Measurements from ENCODE around the gene CARF.

The CARF gene

GRCh38 chr2:203019142-203019541 lies 107.1 kb downstream of the CARF start:
- DNase-seq (ENCODE audit: low spot score) = no peak

- DNase-seq (ENCODE audit: low spot score) = no peak
Measured at GRCh38 chr2:203021991-203022390, 109.9 kb downstream of the CARF start.

GRCh38 chr2:203022751-203023150 lies 110.7 kb downstream of the CARF start:
- no peak for DNase-seq (ENCODE audit: low spot score)

GRCh38 chr2:203025592-203025991 lies 113.5 kb downstream of the CARF start:
- no peak for DNase-seq (ENCODE audit: low spot score)

GRCh38 chr2:203030545-203030944 lies 118.5 kb downstream of the CARF start:
- no peak for DNase-seq (ENCODE audit: low spot score)

- no peak for DNase-seq (ENCODE audit: low spot score)
Measured at GRCh38 chr2:203030991-203031390, 118.9 kb downstream of the CARF start.

- DNase-seq (ENCODE audit: low spot score) = no peak
Measured at GRCh38 chr2:203033395-203033794, 121.3 kb downstream of the CARF start.

GRCh38 chr2:203035879-203036470 lies 123.9 kb downstream of the CARF start:
- DNase-seq (ENCODE audit: low spot score) = no peak

All from CD4-positive, alpha-beta T cell treated with Interleukin-2 at 100 ng/mL for 4 hours (primary cell).